Panc1 (cell line): ENCODE data around the gene MRPS18A.

Source experiments
- POLR2AphosphoS5 ChIP-seq: IDR thresholded peaks from 2 replicates; pipeline ENCODE4 v1.6.1; 2012; ENCODE audit warnings: mild to moderate bottlenecking, low read depth, low read length, moderate library complexity
- SIN3A ChIP-seq: IDR thresholded peaks from 2 replicates; pipeline ENCODE4 v1.6.1; 2012; ENCODE audit warnings: low read depth, mild to moderate bottlenecking, low read length, moderate library complexity, borderline replicate concordance; ENCODE audit not compliant: insufficient read depth
- TCF7L2 ChIP-seq: IDR thresholded peaks from 2 replicates; pipeline ENCODE4 v1.6.1; 2011; ENCODE audit warnings: mild to moderate bottlenecking, low read depth, low read length, inconsistent platforms
- TF ChIP-seq, protein P1 (sequence below): fragments of 450-650 bp; IDR thresholded peaks from 2 replicates; pipeline ENCODE4 v1.5.1; 2017; ENCODE audit warnings: mild to moderate bottlenecking

DNA sequence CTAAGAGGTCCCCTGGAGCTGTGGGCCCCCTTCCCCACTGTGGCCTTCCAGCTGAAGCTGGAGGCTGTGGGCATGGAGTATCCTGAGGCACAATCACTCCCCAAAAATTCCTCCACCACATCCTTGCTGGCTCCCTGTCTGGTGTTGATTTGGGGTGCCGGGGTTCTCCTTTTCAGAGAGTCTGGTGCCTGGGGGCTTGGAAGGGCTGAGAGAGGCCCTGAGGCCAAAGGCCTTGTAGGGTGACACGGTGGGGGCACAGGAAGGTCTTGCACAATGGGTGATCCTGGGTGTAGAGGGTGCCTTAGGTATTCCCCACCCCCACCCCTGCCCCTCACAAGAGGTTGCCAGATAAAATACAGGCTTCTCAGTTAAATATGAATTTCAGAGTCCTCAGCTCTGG is 49.3 kb upstream of the MRPS18A start:
- TF ChIP-seq, protein P1, sequence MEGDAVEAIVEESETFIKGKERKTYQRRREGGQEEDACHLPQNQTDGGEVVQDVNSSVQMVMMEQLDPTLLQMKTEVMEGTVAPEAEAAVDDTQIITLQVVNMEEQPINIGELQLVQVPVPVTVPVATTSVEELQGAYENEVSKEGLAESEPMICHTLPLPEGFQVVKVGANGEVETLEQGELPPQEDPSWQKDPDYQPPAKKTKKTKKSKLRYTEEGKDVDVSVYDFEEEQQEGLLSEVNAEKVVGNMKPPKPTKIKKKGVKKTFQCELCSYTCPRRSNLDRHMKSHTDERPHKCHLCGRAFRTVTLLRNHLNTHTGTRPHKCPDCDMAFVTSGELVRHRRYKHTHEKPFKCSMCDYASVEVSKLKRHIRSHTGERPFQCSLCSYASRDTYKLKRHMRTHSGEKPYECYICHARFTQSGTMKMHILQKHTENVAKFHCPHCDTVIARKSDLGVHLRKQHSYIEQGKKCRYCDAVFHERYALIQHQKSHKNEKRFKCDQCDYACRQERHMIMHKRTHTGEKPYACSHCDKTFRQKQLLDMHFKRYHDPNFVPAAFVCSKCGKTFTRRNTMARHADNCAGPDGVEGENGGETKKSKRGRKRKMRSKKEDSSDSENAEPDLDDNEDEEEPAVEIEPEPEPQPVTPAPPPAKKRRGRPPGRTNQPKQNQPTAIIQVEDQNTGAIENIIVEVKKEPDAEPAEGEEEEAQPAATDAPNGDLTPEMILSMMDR: no peak
- no peak for TF ChIP-seq POLR2AphosphoS5
- no peak for TF ChIP-seq SIN3A
- TF ChIP-seq TCF7L2: no peak
